HL-60 (cell line): ENCODE data around the gene FASTKD1.

ENCODE experiments used
- DNase-seq, 2 experiments: peaks; one replicate each; pipeline ENCODE4 v3.0.0-alpha.2; 2010 to 2020; ENCODE audit warnings: low read depth in 1 of 2, low spot score in 1 of 2
- H3K27ac ChIP-seq: fragments of 250-450 bp; sonication (Bioruptor Pico); replicated peaks from 2 replicates; pipeline ENCODE4 v1.5.1; 2020; ENCODE audit warnings: mild to moderate bottlenecking, moderate library complexity
- H3K27me3 ChIP-seq: fragments of 250-450 bp; sonication (Bioruptor Pico); 2 replicates; pipeline ENCODE4 v1.5.1; 2021; ENCODE audit warnings: mild to moderate bottlenecking, moderate library complexity; ENCODE audit not compliant: insufficient read depth, poor library complexity, severe bottlenecking
- H3K4me3 ChIP-seq: replicated peaks from 2 replicates; pipeline ENCODE4 v1.5.1; 2011; ENCODE audit warnings: mild to moderate bottlenecking, control low read depth, low read length; ENCODE audit not compliant: insufficient read depth
- GABPA ChIP-seq: IDR thresholded peaks from 2 replicates; pipeline ENCODE4 v1.6.1; 2012; ENCODE audit warnings: low read depth
- POLR2AphosphoS5 ChIP-seq: IDR thresholded peaks from 2 replicates; pipeline ENCODE4 v1.6.1; 2012; ENCODE audit warnings: low read depth
- SPI1 ChIP-seq: IDR thresholded peaks from 2 replicates; pipeline ENCODE4 v1.6.1; 2012; ENCODE audit warnings: low read depth, mild to moderate bottlenecking, borderline replicate concordance
- TF ChIP-seq, protein P1 (sequence below): IDR thresholded peaks from one replicate; pipeline ENCODE4 v1.5.1; 2011; ENCODE audit warnings: low read length, control low read depth, inconsistent platforms; ENCODE audit not compliant: insufficient read depth
- TF ChIP-seq, protein P2 (sequence below): IDR thresholded peaks from 2 replicates; pipeline ENCODE4 v1.6.1; 2012; ENCODE audit warnings: low read depth; ENCODE audit not compliant: insufficient replicate concordance

FASTKD1 gene

DNA sequence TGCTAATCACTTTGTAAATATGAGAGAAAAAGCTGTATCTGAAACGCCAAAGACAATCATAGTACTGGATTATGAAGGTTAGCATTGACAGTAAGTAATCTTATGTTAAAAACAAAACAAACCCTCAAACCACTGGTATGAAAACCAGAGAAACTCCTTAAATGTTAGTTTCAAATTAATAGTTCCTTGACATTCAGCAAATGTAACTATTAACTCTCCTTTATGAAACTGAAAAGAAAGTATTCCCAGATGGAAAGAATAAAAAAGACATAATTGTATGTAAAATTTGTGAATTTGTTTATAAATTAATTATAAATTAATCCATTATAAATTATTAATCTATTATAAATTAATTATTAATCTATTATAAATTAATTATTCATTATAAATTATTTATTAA, 12.3 kb downstream of the FASTKD1 start:
- H3K27me3 ChIP-seq: no peaks in the 10 kb centered on the region
- H3K4me3 ChIP-seq: no peak overlapping the region
- TF ChIP-seq SPI1 (no peak), POLR2AphosphoS5 (no peak), GABPA (no peak)
- TF ChIP-seq, protein P1, sequence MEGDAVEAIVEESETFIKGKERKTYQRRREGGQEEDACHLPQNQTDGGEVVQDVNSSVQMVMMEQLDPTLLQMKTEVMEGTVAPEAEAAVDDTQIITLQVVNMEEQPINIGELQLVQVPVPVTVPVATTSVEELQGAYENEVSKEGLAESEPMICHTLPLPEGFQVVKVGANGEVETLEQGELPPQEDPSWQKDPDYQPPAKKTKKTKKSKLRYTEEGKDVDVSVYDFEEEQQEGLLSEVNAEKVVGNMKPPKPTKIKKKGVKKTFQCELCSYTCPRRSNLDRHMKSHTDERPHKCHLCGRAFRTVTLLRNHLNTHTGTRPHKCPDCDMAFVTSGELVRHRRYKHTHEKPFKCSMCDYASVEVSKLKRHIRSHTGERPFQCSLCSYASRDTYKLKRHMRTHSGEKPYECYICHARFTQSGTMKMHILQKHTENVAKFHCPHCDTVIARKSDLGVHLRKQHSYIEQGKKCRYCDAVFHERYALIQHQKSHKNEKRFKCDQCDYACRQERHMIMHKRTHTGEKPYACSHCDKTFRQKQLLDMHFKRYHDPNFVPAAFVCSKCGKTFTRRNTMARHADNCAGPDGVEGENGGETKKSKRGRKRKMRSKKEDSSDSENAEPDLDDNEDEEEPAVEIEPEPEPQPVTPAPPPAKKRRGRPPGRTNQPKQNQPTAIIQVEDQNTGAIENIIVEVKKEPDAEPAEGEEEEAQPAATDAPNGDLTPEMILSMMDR: no peak
- TF ChIP-seq, protein P2, sequence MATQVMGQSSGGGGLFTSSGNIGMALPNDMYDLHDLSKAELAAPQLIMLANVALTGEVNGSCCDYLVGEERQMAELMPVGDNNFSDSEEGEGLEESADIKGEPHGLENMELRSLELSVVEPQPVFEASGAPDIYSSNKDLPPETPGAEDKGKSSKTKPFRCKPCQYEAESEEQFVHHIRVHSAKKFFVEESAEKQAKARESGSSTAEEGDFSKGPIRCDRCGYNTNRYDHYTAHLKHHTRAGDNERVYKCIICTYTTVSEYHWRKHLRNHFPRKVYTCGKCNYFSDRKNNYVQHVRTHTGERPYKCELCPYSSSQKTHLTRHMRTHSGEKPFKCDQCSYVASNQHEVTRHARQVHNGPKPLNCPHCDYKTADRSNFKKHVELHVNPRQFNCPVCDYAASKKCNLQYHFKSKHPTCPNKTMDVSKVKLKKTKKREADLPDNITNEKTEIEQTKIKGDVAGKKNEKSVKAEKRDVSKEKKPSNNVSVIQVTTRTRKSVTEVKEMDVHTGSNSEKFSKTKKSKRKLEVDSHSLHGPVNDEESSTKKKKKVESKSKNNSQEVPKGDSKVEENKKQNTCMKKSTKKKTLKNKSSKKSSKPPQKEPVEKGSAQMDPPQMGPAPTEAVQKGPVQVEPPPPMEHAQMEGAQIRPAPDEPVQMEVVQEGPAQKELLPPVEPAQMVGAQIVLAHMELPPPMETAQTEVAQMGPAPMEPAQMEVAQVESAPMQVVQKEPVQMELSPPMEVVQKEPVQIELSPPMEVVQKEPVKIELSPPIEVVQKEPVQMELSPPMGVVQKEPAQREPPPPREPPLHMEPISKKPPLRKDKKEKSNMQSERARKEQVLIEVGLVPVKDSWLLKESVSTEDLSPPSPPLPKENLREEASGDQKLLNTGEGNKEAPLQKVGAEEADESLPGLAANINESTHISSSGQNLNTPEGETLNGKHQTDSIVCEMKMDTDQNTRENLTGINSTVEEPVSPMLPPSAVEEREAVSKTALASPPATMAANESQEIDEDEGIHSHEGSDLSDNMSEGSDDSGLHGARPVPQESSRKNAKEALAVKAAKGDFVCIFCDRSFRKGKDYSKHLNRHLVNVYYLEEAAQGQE: no peak
- H3K27ac ChIP-seq: no peak overlapping the region
- DNase-seq: no peak

DNA sequence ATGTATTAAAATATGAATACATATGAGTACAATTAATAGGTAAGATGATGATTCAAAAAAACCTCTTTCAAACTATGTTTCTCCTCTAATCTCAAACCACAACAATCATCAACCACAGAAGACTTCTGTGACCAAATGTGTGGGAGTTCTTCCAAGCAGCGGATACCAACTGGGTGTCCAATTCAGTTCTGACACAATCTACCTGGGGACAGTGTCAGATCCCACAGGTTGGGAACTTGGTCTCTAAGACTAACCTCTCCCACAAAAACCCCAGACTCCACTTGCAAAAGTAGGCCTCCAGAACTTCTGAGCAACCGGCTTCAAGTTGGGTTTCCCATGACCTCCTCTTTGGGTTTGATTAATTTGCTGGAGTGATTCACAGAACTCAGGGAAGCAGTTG, 26.9 kb downstream of the FASTKD1 start:
- TF ChIP-seq, protein P2: no peak
- TF ChIP-seq, protein P1: no peak
- H3K27ac ChIP-seq: no peak overlapping the region

DNA sequence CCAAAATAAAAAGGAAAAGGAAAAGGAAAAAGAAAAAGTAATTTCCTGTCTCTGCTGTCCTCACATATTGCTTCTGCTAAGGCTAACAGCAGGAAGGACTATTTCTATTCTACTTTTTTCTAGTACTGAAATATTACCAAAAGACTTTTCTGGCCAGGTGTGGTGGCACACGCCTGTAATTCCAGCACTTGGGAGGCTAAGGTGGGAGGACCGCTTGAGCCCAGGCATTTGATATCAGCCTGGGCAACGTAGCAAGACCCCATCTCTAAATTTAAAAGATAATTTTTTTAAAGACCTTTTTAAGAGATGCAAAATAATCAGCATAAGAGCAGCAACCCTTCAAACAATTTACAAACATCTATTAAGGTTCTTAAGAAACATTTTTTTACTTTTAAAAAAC, 31.2 kb downstream of the FASTKD1 start:
- no peak overlapping the region for H3K27ac ChIP-seq

More for the DNA sequence above, 26.9 kb downstream of the FASTKD1 start:
- H3K4me3 ChIP-seq: no peak overlapping the region
- H3K27me3 ChIP-seq: no peaks in the 10 kb centered on the region
- DNase-seq: no peak

More for the DNA sequence above, 31.2 kb downstream of the FASTKD1 start:
- DNase-seq: no peak
- TF ChIP-seq, protein P2: no peak
- TF ChIP-seq GABPA: no peak
- TF ChIP-seq, protein P1: no peak
- TF ChIP-seq SPI1: no peak
- TF ChIP-seq POLR2AphosphoS5: no peak
- Histone ChIP-seq H3K4me3 (no peak overlapping the region), H3K27me3 (no peaks in the 10 kb centered on the region)
